Ramos (cell line): ENCODE data around the gene EIF3L.

ENCODE experiments used
- in situ Hi-C: fragments of 300-500 bp; cut with MboI; formaldehyde crosslinking; loops from one replicate; pipeline ENCODE4 v1.14.3; 2022; ENCODE audit warnings: low sequenced_read_pairs; ENCODE audit not compliant: unreplicated experiment

The EIF3L gene

DNA sequence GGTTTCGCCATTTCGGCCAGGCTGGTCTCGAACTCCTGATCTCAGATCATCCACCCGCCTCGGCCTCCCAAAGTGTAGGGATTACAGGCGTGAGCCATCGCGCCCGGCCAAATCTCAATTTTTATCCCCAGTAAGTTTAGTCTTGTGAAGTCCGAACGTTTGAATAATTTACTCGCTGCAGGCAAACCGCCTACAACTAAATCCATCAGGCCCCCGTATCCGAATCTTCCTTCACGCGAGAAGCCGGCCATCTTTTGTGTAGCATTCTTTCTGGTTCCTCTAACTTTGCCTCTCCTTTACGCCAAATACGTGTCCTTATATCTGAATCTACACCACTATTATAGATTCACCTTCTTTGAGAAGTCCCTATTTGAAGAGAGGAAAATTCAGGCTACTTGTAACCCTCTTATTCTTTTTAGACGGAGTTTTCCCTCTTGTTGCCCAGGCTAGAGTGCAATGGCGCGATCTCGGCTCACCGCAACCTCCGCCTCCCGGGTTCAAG, 581 bp upstream of the EIF3L start:
- in situ Hi-C loops = no loop called here

DNA sequence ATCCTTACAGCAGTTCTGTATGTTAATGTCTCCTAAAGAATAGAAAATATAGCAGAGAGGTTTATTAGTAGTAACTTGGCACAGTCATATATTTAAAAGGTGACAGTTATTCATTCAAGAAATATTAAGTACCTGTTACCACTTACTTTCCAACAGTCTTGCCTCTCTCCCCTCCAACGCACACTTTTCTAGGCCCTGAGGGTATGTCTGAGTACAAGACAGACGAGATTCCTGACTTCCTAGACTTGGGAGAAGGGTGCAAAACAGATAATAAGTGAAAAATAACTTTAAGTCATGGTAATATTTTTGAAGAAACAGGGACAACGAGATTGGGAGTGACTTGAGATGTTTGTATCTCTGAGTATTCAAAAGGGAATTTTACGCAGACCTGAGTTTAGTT, 1.6 kb downstream of the EIF3L start:
- in situ Hi-C loops = no loop called here

DNA sequence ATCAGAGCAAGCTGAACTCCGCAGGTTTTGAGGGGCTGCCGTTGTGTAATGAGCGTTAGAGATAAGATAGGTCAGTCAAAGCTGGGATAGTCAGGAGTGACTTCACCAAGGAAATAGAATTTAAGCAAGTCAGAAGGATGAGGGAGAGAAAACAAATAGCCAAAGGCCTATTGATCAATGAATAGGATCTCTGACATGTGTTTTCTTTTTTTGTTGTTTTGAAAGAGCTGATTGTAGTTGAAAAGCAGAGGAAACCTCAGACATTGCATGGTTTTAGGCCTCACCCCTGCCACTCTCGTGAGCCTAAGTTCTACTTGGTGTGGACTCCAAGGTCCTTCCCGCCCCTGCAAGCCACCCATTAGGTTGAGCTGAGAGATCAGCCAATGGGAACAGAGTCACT, 3.2 kb downstream of the EIF3L start:
- in situ Hi-C loops = no loop called here

DNA sequence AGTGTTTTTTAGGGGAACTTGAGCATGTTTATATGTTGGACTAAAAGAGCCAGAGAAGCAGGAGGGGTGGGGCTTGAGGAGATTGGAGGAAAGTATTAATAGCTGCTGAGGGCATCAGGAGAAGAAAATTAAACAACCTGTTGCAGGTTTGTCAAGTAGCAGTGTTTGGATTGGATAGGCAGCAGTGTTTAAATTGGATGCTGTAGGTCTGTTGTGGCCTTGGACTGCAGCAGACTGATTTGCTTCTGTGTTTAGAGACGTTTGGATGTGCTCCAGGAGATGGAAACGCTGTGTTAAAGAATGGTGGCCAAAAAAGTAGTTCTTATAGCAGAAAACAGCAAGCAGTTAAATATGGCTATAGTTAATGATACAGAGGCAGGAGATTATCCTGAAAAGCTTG, 5.7 kb downstream of the EIF3L start:
- in situ Hi-C loops = no loop called here

DNA sequence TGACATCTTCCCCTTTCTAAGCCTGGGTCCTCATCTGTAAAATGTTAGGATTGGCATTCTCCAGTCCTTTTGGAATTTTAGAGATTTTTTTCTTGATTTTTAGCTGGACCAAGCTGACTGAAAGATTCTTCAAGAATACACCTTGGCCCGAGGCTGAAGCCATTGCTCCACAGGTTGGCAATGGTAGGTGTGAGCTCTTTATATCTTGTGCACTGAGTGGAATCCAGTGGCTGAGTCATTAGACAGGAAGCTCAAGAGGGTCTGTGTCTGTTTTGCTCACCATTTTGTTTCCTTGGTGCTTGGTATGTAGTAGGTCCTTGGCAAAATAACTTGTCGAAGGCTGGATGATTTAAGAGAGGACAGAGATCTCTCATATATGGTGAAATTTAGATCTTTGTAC, 6.2 kb downstream of the EIF3L start:
- in situ Hi-C loops = no loop called here

DNA sequence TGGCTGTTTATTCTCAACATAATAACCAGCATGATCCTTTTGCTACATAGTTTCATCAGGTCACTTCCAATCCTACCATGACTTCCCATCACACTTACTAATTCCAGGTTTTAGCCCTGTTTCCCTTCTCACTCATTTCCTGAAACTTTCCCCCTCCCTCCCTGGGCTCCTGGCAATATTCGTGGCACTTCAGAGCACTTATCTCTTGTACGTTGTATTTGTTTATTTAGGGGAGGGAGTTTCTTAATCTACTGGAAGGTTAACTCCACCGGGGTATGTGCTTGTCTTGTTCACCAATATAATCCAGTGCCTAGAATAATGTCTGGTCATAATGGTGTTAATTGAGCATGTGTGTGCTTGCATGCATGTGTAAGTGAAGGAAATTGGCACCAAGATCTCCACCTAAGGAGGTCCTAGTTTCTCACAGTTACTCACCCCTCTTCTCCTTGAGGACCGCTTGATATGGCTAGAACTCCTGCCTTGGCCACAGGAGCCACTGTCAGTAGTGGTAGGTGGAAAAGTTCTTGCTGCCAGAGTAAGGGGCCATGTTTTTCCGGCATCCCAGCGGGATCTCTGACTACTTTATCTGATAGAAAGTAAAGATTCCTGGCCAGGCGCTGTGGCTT, 11.7 kb downstream of the EIF3L start:
- in situ Hi-C loops = no loop called here

DNA sequence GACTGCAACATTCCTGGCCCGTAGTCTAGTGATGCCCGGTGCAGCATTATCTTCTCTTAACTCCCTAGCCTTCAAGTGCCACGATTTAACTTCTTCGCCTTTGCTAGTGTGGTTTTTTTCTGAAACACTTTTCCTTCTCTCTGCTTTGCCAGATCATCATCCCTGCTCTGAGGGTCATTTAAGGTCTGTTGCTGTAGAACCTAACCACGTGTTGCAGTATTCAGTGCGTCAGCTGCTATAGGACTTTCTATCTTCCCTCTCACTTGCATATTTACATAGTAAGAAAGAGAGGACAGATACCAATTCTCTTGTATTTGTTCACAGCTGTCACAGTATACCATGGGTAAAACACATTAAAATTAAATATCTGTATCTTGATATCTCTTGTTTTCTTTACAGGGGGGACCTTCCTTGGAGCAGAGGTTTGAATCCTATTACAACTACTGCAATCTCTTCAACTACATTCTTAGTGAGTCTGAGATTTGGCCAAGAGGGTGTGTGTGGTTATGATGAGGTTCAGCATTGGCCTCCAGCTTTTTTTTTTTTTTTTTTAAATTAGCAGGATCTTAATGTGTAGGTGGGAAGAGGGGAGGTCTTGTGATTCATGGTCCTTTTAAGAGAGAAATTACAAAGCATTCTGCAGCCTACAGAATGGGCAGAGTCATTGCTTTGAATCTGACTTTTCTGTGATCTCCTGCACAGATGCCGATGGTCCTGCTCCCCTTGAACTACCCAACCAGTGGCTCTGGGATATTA, 13.5 kb downstream of the EIF3L start:
- in situ Hi-C loops = no loop called here

DNA sequence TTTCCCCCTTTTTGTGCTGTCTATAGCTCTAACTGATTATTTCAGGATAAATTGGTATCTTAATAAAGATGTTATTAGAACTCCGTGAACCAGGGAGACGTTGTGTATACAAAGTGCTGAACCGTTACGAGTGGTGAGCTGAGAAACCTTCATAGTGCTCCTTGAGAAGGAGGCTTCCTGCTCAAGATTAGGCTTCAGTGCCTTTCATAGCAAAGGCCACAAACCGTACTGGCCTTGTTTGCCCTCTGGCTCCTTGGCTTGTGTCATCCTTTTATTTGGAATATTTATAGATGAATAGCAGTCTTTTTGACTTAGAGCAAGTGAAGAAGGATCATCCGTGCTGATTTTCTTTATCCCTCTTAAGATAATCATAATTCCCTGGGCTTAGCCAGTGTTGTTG, 16.3 kb downstream of the EIF3L start:
- in situ Hi-C loops = no loop called here

DNA sequence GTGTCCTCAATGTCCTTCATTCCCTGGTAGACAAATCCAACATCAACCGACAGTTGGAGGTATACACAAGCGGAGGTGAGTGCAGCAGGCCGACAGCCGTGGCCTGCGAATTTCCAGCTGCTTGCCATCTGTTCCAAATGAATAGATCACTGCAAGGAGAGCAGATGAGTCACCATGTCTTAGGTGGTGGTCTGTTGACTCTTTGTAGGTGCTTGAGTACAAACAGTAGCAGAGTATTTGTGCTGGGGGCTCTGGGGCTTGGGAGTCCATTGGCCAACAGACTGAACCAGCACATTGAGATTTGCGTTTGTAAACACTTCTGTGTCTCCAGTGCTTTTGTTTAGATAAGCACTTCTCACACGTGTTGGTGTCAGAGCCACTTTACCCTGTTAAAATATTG, 21.1 kb downstream of the EIF3L start:
- in situ Hi-C loops = no loop called here

DNA sequence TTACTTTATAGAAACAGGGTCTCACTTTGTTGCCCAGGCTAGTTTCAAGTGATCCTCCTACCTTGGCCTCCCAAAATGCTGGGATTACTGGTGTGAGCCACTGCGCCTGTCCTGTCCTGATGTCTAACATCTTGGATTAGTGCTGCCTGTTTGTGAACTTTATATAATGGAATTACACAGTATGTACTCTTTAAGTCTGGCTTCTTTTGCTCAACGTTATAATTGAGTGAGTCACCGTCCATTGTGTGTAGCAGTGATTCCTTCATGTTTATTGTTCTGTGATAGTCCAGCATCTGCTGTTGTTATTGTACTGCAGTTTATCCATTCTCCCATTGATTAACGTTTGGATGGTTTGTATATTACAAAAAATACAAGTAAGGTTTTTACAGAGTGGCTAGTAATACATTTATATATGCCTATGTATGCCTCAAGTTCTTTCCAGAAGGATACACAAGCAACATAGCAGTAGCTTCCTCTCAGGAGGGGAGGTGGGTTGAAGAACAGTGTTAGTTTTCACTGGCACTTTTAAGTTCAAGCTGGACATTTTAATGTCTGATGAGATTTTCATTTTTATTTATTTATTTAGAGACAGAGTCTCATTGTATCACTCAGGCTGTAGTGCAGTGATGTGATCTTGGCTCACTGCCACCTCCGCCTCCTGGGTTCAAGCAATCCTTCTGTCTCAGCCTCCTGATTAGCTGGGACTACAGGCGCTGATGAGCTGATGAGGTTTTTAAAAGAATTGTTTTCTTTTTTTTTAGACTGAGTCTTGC, 31.6 kb downstream of the EIF3L start:
- in situ Hi-C loops = no loop called here

DNA sequence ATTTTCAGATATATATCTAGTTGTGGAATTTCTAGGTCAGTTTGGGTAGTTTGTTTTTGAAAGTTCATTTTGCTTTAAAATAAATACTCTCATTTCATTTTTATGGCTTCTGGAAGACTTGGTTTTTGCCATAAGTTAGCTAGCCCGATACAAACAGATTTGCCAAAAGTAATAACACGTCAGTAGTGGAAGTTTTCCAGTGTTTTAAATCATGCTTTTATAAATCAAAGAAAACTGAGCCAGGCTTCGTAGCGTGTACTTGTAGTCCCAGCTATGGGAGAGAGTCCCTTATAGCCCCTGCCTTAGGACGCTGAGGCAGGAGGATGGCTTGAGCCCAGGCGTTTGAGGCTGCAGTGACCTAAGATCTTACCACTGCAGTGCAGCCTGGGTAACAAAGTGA, 35.2 kb downstream of the EIF3L start:
- in situ Hi-C loops = no loop called here

DNA sequence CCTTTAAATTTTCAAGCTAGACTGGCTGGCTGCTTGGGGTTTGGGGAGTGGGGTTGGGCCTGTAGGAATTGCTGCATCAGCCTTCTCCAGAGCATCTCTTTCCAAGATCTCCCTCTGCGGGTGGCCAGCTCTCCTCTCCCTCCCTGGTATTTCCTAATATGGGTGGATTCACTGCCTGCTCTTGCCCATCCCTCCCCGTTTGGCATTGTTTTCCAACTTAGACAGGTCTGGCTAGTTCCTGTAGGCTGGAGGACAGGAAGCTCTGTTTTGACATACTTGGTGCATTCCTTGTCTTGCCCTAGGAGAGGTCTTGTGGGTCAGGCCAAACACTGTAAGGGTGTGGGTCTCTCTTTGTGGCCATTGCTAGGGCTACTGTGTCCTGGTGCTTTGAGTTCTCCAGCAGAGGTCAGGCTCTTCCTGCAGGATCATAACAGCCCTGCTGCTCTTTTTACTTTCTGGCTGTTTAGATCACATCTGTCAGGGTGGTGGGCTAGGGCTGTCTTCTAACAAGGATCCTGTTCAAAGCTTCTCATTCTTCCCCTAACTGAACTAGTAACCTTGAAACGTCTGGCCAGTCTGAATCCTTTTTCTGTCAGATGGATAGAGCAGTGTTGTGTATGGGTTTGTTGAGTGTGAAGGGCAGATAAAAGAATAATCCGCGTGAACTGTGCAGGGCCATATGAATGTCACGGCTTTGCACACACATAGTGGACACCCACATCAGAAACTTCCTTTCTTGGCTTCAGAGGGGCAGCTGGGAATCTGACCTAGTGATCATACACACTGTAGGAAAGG, 38.6 kb downstream of the EIF3L start:
- in situ Hi-C loops = no loop called here

DNA sequence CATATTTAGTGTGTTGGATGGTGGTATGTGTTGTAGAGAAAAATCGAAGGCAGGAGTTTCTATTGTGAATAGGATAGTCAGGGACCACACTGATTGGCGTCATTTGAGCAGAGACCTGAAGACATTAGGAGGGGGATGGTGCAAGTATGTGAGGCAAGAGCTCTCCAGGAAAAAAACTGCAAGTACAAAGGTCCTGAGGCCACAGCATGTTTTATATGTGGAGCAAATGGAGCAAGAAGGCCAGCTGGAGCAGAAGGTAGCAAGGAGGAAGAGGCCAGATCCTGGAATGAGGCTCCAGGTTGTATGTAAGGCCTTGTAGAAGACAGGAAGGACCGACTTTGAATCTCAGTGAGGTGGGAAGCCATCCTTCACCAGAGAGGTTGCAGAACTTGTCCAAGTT, 42.7 kb downstream of the EIF3L start:
- in situ Hi-C loops = no loop called here

DNA sequence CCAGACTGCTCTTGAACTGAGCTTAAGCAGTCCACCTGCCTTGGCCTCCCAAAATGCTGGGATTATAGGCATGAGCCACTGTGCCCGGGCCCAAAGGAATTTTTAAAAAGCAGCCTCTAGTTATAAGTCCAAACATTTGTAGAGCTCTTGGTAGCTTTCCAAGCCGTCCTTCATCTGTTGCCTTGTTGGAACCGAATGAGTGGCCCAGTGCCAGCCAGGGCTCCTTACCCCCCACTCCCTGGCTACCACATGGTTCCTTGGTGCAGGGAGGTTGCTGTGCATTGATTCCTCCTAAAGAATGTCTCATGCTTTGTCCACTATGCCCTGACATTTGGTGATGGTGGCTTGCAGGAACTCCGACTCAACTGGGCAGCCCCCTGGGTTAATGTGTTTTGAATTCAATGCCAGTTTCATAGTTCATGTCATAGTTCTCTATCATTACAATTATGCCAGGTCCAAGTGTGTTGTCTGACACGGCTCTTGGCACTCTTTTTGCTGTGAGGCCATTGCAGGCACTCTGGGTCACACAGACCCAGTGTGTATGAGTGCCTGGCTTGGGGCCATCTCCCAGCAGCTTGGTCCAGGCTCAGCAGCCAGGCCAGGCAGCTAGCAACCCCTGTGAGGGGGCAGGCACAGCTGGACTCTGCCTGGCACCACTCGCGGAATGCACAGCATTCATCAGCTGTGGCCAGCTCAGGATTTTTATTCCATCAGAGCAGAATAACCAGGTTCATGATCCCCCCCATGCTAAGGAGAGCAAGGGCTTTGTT, 43.5 kb downstream of the EIF3L start:
- in situ Hi-C loops = no loop called here

DNA sequence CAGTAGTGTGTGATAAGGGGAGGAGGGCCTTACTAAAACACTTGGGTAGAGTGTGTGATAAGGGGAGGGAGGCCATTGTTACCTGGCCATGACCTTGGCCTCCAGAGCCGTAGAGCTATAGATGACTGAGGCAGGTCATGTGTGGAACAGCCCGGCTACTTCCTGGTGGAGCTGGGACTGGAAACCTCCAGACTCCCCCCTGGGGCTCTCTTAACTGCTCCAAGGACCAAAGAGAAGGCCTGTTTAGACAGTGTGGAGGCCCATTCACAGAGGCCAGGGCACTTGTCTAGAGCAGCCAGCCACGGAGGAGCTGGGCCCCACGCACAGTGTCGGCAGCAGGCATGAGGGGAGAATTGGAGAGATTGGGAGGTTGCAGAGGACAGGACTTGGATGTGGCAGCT, 44.4 kb downstream of the EIF3L start:
- in situ Hi-C loops = no loop called here

DNA sequence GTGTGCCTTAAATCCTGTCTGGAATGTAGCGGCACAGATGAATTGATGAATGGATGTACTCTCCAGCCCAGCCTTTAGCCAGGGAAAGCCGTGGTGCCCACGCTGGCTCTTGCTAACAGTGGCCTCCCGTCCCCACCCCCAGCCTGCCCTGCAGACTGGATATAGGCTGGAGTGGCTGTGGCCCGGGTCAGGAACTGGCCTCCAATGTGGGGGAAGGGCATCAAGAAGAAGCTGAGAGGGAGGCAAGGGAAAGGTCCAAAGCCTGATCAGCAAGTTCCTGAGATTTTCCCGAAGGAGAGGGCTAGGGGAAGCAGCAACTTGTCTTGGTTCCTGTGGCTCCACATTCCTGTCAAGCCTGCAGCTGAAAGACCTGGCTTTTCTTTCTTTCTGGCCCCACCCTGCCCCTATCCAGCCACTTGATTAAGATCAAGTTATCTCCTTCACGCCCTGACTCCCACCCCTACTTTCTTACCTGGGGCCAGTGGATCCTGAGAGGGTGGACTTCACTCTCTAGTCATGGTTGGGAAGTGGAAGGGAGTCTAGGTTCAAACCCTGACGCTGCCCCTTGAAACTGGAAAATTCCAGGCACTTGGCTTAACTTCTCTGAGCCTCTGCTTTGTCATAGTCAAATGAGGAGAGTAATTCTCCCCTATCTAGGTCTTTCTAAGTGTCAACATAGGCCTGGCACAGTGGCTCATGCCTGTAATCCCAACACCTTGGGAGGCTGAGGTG, 45.9 kb downstream of the EIF3L start:
- in situ Hi-C loops = no loop called here

DNA sequence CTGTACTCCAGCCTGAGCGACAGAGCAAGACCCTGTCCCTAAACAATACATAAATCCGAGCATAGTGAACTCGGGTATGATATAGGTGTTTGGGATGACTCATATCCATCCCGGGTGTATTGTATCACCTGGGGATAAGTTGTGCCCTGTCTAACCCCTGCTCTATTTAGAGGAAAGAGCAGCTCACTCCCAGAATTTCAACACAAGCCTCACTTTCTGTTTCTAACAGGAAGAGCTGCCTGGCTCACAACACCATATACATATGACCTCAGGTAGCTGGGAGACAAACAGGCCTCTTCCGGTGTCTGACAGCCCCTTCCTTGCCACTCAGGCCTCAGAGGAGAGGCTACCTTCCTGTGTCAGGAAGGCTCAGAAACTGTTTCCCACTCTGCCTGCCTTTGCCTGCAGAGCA, 47.0 kb downstream of the EIF3L start:
- in situ Hi-C loops = no loop called here

DNA sequence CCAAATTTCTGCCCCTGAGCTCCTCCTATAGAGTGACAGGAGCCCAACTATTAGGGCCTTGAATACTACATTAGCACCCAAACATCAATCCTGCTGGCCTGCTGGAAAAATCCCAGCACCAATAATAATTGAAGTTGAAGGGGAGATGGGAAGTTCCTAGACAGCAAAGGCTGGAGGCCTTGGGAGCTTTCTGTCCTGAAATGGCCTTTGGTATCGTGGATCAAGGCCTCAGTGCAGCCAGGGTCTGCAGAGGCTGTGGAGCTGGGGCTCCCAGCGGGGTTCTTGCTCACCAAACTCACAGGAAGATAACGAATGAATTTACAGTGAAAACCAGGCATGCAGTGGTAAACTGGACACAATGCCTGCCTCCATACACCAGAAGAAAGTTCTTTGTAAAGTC, 47.7 kb downstream of the EIF3L start:
- in situ Hi-C loops = no loop called here

DNA sequence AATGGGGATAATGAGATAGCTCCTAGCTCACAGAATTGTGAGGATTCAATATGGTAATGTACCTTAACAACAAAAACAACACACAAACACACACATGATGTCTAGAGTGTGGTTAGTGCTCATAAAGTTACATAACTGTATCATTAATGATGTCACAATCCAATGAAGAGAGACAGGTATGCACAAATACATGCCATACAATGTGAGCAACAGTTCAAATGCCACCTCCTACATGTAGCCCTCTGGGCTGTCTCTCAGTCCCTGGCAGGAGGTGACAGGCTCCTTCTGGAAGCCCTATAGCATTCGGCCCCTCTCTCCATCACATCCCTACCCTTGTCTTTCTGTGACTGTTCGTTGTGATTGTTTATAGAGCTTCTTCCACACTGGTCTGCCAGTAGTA, 48.6 kb downstream of the EIF3L start:
- in situ Hi-C loops = no loop called here
